Measurements from ENCODE around the gene G6PC1.

GRCh38 chr17:42929497-42929844 is 28.9 kb downstream of the G6PC1 start:
- TF ChIP-seq POLR2A (IDR thresholded peaks at IDR 0.05; ENCODE audit: low read depth, low read length): no peak
- TF ChIP-seq TAF1 (IDR thresholded peaks at IDR 0.05; ENCODE audit: low read depth, low read length): no peak
- no peak for TF ChIP-seq SPI1 (IDR thresholded peaks at IDR 0.05; ENCODE audit: low read depth, low read length)
